AG09319 (cell line): ENCODE data around the gene KRTAP10-3.
"Not testable (repeated sequence)": the region's sequence is repeated elsewhere in the genome, so short reads cannot be mapped to it uniquely, and the experiment has no call there.

Experiments
- DNase-seq: peaks from one replicate; pipeline ENCODE4 v3.0.0-alpha.2; 2010; ENCODE audit warnings: low read depth; ENCODE audit errors: extremely low read depth
- CTCF ChIP-seq: IDR thresholded peaks from 2 replicates; pipeline ENCODE4 v1.5.1; 2011; ENCODE audit warnings: low read depth, mild to moderate bottlenecking, inconsistent platforms, low read length, moderate library complexity

Gene KRTAP10-3

GRCh38 chr21:44558695-44559094 is at the start of gene KRTAP10-3:
Gene KRTAP10-3 (minus strand): TSS chr21:44558795. CDS start chr21:44558715, 80 bp downstream.
- no peak for TF ChIP-seq CTCF
- DNase-seq: no peak

GRCh38 chr21:44606495-44606894 is 47.9 kb upstream of the KRTAP10-3 start:
- no peak for DNase-seq
- no peak for TF ChIP-seq CTCF

- DNase-seq: no peak
- TF ChIP-seq CTCF: no peak
These were observed 45.3 kb upstream of the KRTAP10-3 start for GRCh38 chr21:44603911-44604310.

- no peak for TF ChIP-seq CTCF
- no peak for DNase-seq
These were observed 44.7 kb upstream of the KRTAP10-3 start for GRCh38 chr21:44603109-44603875.

- DNase-seq: no peak
- TF ChIP-seq CTCF: no peak
These were observed 43.9 kb upstream of the KRTAP10-3 start for GRCh38 chr21:44602463-44602850.

GRCh38 chr21:44601596-44602462 is 43.2 kb upstream of the KRTAP10-3 start:
- no peak for TF ChIP-seq CTCF
- no peak for DNase-seq

- not testable (repeated sequence) for DNase-seq
These were observed 42.5 kb upstream of the KRTAP10-3 start for GRCh38 chr21:44601091-44601490.

- not testable (repeated sequence) for DNase-seq
These were observed 41.8 kb upstream of the KRTAP10-3 start, which contains the start of gene KRTAP10-7 for GRCh38 chr21:44600118-44600978. Gene KRTAP10-7 (plus strand): TSS chr21:44600597. CDS start chr21:44600622, 25 bp downstream.
